Right lobe of liver (tissue), 4 donors: Measurements from ENCODE around the gene VDR.

Source experiments
- POLR2A ChIP-seq: fragments of 450-650 bp; IDR thresholded peaks from one replicate; pipeline ENCODE4 v1.6.1; 2017; ENCODE audit warnings: antibody characterized with exemption, mild to moderate bottlenecking
- TF ChIP-seq, protein P1 (sequence below), 4 donors: fragments of 200-600 bp in 3 of 4; fragments of 450-650 bp in 1 of 4; IDR thresholded peaks; one replicate each; pipeline versions ENCODE4 v1.5.1 to v1.8.0; 2016 to 2022; ENCODE audit warnings: antibody characterized with exemption in 4 of 4, mild to moderate bottlenecking in 2 of 4
- donor health status: DM: no; HTN: no; CAD: no.
- donor health status: DM: no; HTN: no; CAD: no.
- donor health status: DM: no; HTN: yes; CAD: no.

DNA sequence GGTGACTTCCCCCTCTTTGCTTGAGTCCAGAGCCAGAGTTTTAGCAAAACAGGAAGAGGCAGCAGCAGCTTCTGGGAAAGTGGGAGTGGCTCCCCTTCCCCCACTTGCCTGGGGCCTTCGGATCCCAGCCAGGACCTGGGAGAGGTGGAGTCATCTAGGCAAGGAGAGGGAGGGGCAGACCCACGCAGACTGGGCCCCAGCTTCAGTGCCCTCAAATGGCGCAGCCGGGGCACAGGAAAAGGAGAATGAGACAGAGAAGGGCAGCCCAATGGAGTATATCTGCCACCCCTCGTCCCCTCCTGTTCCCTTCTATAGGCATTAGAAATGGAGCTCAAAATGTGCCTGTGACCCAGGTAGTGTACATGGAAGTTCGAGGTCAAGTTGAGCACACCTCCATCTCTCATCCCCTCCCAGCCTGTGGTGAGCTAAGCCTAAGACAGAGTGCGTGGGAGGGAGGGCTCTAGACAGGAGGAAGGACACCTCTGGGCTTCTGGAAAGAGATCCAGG, 75.8 kb downstream of the VDR start:
- TF ChIP-seq, protein P1, sequence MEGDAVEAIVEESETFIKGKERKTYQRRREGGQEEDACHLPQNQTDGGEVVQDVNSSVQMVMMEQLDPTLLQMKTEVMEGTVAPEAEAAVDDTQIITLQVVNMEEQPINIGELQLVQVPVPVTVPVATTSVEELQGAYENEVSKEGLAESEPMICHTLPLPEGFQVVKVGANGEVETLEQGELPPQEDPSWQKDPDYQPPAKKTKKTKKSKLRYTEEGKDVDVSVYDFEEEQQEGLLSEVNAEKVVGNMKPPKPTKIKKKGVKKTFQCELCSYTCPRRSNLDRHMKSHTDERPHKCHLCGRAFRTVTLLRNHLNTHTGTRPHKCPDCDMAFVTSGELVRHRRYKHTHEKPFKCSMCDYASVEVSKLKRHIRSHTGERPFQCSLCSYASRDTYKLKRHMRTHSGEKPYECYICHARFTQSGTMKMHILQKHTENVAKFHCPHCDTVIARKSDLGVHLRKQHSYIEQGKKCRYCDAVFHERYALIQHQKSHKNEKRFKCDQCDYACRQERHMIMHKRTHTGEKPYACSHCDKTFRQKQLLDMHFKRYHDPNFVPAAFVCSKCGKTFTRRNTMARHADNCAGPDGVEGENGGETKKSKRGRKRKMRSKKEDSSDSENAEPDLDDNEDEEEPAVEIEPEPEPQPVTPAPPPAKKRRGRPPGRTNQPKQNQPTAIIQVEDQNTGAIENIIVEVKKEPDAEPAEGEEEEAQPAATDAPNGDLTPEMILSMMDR (IDR thresholded peaks at IDR 0.05): no peak
- TF ChIP-seq POLR2A: no peak
